HCT116 (cell line): ENCODE results near the gene OVOL1. TPM values are rescaled to one million over a fixed set of nuclear protein-coding genes. Genes with fewer than 3 reads are reported as not detected.

Experiments
- ATAC-seq: fragments of 200-7000 bp; cut with Tn5 transposase; 2 replicates; pipeline ENCODE4 v1.9.1; 2020; ENCODE audit warnings: mild to moderate bottlenecking, moderate library complexity
- BruUV-seq: library from RNA; stranded (reverse); fragments of 400-500 nt; replicated peaks from 2 replicates; lab custom pipeline; 2021; lab: Mats Ljungman, UMichigan
- CTCF ChIA-PET: fragments of 300-600 bp; sonication (Branson Sonifier 250); formaldehyde crosslinking; loops from one replicate; lab custom pipeline; 2021; ENCODE audit warnings: antibody characterized with exemption; lab: Charles Lee
- POLR2A ChIA-PET: fragments of 300-600, 350-600 bp; sonication (Branson Sonifier 250); formaldehyde crosslinking; loops from one replicate; lab custom pipeline; 2021; ENCODE audit warnings: antibody characterized with exemption; lab: Charles Lee
- RAD21 ChIA-PET, 2 experiments: fragments of 300-600 bp; sonication (Branson Sonifier 250); formaldehyde crosslinking; loops; one replicate each; lab custom pipeline; 2023; ENCODE audit warnings: low total read pairs in 2 of 2; ENCODE audit not compliant: uncharacterized antibody in 2 of 2, unreplicated experiment in 2 of 2, low non-redundant PET in 1 of 2; lab: Charles Lee
- DNase-seq: peaks from one replicate; pipeline ENCODE4 v3.0.0-alpha.2; 2010; ENCODE audit warnings: low read depth, low spot score
- H2AFZ ChIP-seq: fragments of 200-600 bp; shearing (Covaris generic), sonication (generic); 2 replicates; pipeline ENCODE4 v1.6.1; 2017; ENCODE audit warnings: low read depth, mixed run types, mixed read lengths, antibody characterized with exemption, low read length; ENCODE audit not compliant: poor library complexity, severe bottlenecking
- H3K27ac ChIP-seq: 2 replicates; pipeline ENCODE4 v1.5.1; 2012; ENCODE audit warnings: low read depth, low read length
- H3K27me3 ChIP-seq: fragments of 200-600 bp; sonication (generic); 2 replicates; pipeline ENCODE4 v1.6.1; 2016; ENCODE audit warnings: mixed run types, low read length, mixed read lengths; ENCODE audit not compliant: insufficient read depth
- H3K36me3 ChIP-seq, 2 experiments: fragments of 200-500 bp in 1 of 2; fragments of 200-600 bp in 1 of 2; sonication (Bioruptor generic) in 1 of 2; sonication (generic) in 1 of 2; 2 replicates each; pipeline versions ENCODE4 v1.5.1 to v1.6.1; 2014 to 2016; ENCODE audit warnings: low read length in 2 of 2, inconsistent platforms in 1 of 2, mixed read lengths in 1 of 2, mixed run types in 1 of 2; ENCODE audit not compliant: insufficient read depth in 2 of 2, control insufficient read depth in 1 of 2
- H3K4me1 ChIP-seq, 2 experiments: fragments of 200-600 bp in 1 of 2; sonication (generic) in 1 of 2; 2 replicates each; pipeline versions ENCODE4 v1.5.1 to v1.6.1; 2012 to 2017; ENCODE audit warnings: low read length in 2 of 2, inconsistent platforms in 1 of 2, mild to moderate bottlenecking in 1 of 2, mixed read lengths in 1 of 2, mixed run types in 1 of 2, moderate library complexity in 1 of 2; ENCODE audit not compliant: insufficient read depth in 2 of 2, control insufficient read depth in 1 of 2
- H3K4me2 ChIP-seq: fragments of 200-600 bp; sonication (generic); 2 replicates; pipeline ENCODE4 v1.6.1; 2017; ENCODE audit warnings: mixed run types, low read length, mixed read lengths
- H3K4me3 ChIP-seq, 2 experiments: fragments of 200-600 bp in 1 of 2; sonication (generic) in 1 of 2; replicated peaks in 1 of 2; 2 replicates each; pipeline ENCODE4 v1.5.1; 2011 to 2016; ENCODE audit warnings: low read length in 2 of 2, control low read depth in 1 of 2, low read depth in 1 of 2, mild to moderate bottlenecking in 1 of 2, mixed read lengths in 1 of 2, mixed run types in 1 of 2
- H3K79me2 ChIP-seq: fragments of 200-600 bp; sonication (generic); 2 replicates; pipeline ENCODE4 v1.6.1; 2017; ENCODE audit warnings: mild to moderate bottlenecking, mixed run types, low read length, moderate library complexity, mixed read lengths; ENCODE audit not compliant: insufficient read depth
- H3K9ac ChIP-seq: fragments of 200-600 bp; sonication (generic); 2 replicates; pipeline ENCODE4 v1.6.1; 2016; ENCODE audit warnings: low read length, mixed read lengths
- H3K9me2 ChIP-seq: fragments of 200-600 bp; sonication (generic), shearing (Covaris generic); 2 replicates; pipeline ENCODE4 v1.6.1; 2017; ENCODE audit warnings: mixed run types, mild to moderate bottlenecking, moderate library complexity; ENCODE audit not compliant: insufficient read depth
- H3K9me3 ChIP-seq, 2 experiments: fragments of 200-500 bp in 1 of 2; fragments of 200-600 bp in 1 of 2; sonication (Bioruptor generic) in 1 of 2; sonication (generic) in 1 of 2; 2 replicates each; pipeline ENCODE4 v1.6.1; 2014 to 2017; ENCODE audit warnings: low read length in 2 of 2, mixed read lengths in 2 of 2, inconsistent platforms in 1 of 2, low read depth in 1 of 2, mild to moderate bottlenecking in 1 of 2, mixed run types in 1 of 2, moderate library complexity in 1 of 2; ENCODE audit not compliant: control insufficient read depth in 1 of 2, insufficient read depth in 1 of 2
- H4K20me1 ChIP-seq: fragments of 200-600 bp; sonication (generic), shearing (Covaris generic); 2 replicates; pipeline ENCODE4 v1.6.1; 2017; ENCODE audit warnings: mixed run types, mild to moderate bottlenecking, moderate library complexity; ENCODE audit not compliant: insufficient read depth
- CBX3 ChIP-seq: IDR thresholded peaks from 2 replicates; pipeline ENCODE4 v1.6.1; 2012; ENCODE audit warnings: low read depth
- CEBPB ChIP-seq: IDR thresholded peaks from 2 replicates; pipeline ENCODE4 v1.6.1; 2012; ENCODE audit warnings: low read depth
- CTCF ChIP-seq, 3 experiments: fragments of 200-600 bp in 1 of 3; sonication (generic) in 1 of 3; IDR thresholded peaks in 2 of 3; conservative IDR thresholded peaks in 1 of 3; 2 replicates each; pipeline ENCODE4 v1.5.1; 2012 to 2017; ENCODE audit warnings: low read depth in 2 of 3, low read length in 2 of 3, antibody characterized with exemption in 1 of 3, borderline replicate concordance in 1 of 3, control low read depth in 1 of 3, mild to moderate bottlenecking in 1 of 3, mixed read lengths in 1 of 3, mixed run types in 1 of 3, moderate library complexity in 1 of 3; ENCODE audit not compliant: insufficient read depth in 1 of 3
- EGR1 ChIP-seq: IDR thresholded peaks from 2 replicates; pipeline ENCODE4 v1.6.1; 2012; ENCODE audit warnings: low read depth
- EZH2 ChIP-seq: fragments of 200-600 bp; sonication (generic); IDR thresholded peaks from 2 replicates; pipeline ENCODE4 v1.6.1; 2017; ENCODE audit warnings: antibody characterized with exemption, mixed run types
- EZH2phosphoT487 ChIP-seq: fragments of 200-600 bp; IDR thresholded peaks from 2 replicates; pipeline ENCODE4 v1.6.1; 2018; ENCODE audit warnings: antibody characterized with exemption, borderline replicate concordance
- FOSL1 ChIP-seq: IDR thresholded peaks from 2 replicates; pipeline ENCODE4 v1.6.1; 2012; ENCODE audit warnings: low read depth
- JUND ChIP-seq: IDR thresholded peaks from 2 replicates; pipeline ENCODE4 v1.6.1; 2012
- RAD21 ChIP-seq: IDR thresholded peaks from 2 replicates; pipeline ENCODE4 v1.6.1; 2012; ENCODE audit warnings: low read depth, mild to moderate bottlenecking
- SIN3A ChIP-seq: IDR thresholded peaks from 2 replicates; pipeline ENCODE4 v1.6.1; 2012; ENCODE audit warnings: low read depth
- SP1 ChIP-seq: IDR thresholded peaks from 2 replicates; pipeline ENCODE4 v1.6.1; 2012; ENCODE audit warnings: low read depth
- TCF7L2 ChIP-seq: IDR thresholded peaks from 2 replicates; pipeline ENCODE4 v1.7.0; 2011; ENCODE audit warnings: borderline replicate concordance, inconsistent platforms; ENCODE audit not compliant: insufficient read depth, insufficient read length; ENCODE audit errors: extremely low read depth
- ZBTB33 ChIP-seq: IDR thresholded peaks from 2 replicates; pipeline ENCODE4 v1.6.1; 2011; ENCODE audit warnings: mild to moderate bottlenecking, low read length, moderate library complexity; ENCODE audit not compliant: insufficient replicate concordance; ENCODE audit errors: extremely low read depth
- ZFX ChIP-seq: fragments of 450-650 bp; IDR thresholded peaks from 2 replicates; pipeline ENCODE4 v1.6.1; 2017
- ZNF274 ChIP-seq: fragments of 200-500 bp; sonication (Bioruptor generic); IDR thresholded peaks from 2 replicates; pipeline ENCODE4 v1.6.1; 2014; ENCODE audit warnings: mild to moderate bottlenecking, low read depth, low read length, inconsistent platforms
- intact Hi-C: fragments of 100-400 bp; cut with micrococcal nuclease; formaldehyde crosslinking; loops from 2 replicates; pipeline ENCODE4 v1.10.0; 2022
- total RNA-seq: library from RNA; stranded (reverse); gene quantifications from one replicate; pipeline ENCODE4 v1.2.1, GENCODE V29; 2021; ENCODE audit not compliant: unreplicated experiment
- TF ChIP-seq, protein P1 (sequence below): IDR thresholded peaks from 2 replicates; pipeline ENCODE4 v1.6.1; 2012; ENCODE audit warnings: low read depth

OVOL1 gene
- total RNA-seq, 1 experiment from 2014 or later = 14.7 TPM

DNA sequence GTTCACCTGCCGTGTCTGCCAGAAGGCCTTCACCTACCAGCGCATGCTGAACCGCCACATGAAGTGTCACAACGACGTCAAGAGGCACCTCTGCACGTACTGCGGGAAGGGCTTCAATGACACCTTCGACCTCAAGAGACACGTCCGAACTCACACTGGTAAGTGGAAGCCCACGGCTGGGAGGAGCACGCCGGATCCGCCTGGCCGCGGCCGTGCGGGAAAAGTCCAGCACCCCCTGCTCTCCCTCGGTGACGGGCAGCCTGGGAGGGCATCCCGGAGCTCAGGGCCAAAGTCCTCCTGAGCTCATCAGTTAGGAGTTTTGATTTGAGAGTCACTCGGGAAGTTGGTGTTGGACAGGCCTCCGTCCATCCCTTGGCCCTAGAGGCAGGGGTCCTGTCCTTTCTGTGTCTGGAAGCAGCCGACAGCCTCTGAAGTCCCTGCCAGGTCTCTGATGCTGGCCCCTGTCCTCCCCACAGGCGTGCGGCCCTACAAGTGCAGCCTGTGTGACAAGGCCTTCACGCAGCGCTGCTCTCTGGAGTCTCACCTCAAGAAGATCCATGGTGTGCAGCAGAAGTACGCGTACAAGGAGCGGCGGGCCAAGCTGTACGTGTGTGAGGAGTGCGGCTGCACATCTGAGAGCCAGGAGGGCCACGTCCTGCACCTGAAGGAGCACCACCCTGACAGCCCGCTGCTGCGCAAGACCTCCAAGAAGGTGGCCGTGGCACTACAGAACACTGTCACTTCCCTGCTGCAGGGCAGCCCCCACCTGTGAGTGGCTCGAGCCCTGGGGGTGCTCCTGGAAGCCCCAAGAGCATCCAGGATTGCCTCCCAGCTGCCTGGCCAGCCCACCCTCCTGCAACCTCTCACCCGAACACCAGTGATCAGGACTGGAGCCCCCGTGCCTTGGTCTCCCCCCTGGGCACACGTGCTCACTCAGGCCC lies 8.0 kb downstream of the OVOL1 start:
- Histone ChIP-seq H3K27me3 (no peaks in the 10 kb centered on the region), H3K4me1 (peaks cover 41 to 46% of the 10 kb centered on the region in 2 experiments), H3K27ac (no peak overlapping the region), H3K9ac (no peak overlapping the region), H3K36me3 (peaks cover 12 to 20% of the 10 kb centered on the region in 2 experiments; a peak in 3 of 4 replicates), H3K4me2 (no peak overlapping the region), H3K9me2 (no peaks in the 10 kb centered on the region), H3K9me3 (no peaks in the 10 kb centered on the region), H3K4me3 (no peak overlapping the region), H2AFZ (no peak overlapping the region), H4K20me1 (no peaks in the 10 kb centered on the region), H3K79me2 (peaks cover 29% of the 10 kb centered on the region; the same call in 1 of the 2 replicates)
- no TSS peak for BruUV-seq
- ChIA-PET POLR2A (no interaction called here), RAD21 (no interaction called here), CTCF (no interaction called here)
- intact Hi-C loops = no loop called here
- no peak for ATAC-seq
- TF ChIP-seq ZFX (no peak), RAD21 (no peak), EZH2 (no peak), CTCF (IDR thresholded peaks at IDR 0.05 in 2 of 3, conservative IDR thresholded peaks at IDR 0.05 in 1 of 3; ENCODE audit: borderline replicate concordance in 1 of 3, insufficient read depth in 1 of 3, low read depth in 2 of 3, low read length in 2 of 3) (no peak), ZBTB33 (no peak), JUND (no peak), CBX3 (no peak), ZNF274 (no peak), EGR1 (no peak), SIN3A (no peak), SP1 (no peak), TCF7L2 (no peak), CEBPB (no peak), FOSL1 (no peak), EZH2phosphoT487 (no peak)
- TF ChIP-seq, protein P1, sequence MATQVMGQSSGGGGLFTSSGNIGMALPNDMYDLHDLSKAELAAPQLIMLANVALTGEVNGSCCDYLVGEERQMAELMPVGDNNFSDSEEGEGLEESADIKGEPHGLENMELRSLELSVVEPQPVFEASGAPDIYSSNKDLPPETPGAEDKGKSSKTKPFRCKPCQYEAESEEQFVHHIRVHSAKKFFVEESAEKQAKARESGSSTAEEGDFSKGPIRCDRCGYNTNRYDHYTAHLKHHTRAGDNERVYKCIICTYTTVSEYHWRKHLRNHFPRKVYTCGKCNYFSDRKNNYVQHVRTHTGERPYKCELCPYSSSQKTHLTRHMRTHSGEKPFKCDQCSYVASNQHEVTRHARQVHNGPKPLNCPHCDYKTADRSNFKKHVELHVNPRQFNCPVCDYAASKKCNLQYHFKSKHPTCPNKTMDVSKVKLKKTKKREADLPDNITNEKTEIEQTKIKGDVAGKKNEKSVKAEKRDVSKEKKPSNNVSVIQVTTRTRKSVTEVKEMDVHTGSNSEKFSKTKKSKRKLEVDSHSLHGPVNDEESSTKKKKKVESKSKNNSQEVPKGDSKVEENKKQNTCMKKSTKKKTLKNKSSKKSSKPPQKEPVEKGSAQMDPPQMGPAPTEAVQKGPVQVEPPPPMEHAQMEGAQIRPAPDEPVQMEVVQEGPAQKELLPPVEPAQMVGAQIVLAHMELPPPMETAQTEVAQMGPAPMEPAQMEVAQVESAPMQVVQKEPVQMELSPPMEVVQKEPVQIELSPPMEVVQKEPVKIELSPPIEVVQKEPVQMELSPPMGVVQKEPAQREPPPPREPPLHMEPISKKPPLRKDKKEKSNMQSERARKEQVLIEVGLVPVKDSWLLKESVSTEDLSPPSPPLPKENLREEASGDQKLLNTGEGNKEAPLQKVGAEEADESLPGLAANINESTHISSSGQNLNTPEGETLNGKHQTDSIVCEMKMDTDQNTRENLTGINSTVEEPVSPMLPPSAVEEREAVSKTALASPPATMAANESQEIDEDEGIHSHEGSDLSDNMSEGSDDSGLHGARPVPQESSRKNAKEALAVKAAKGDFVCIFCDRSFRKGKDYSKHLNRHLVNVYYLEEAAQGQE = no peak
- no peak for DNase-seq
